HepG2 (cell line): ENCODE data around the gene NDUFB8. TPM values are rescaled to one million over a fixed set of nuclear protein-coding genes. Genes with fewer than 3 reads are reported as not detected.

ENCODE experiments used
- ATAC-seq: fragments of 200-7000 bp; cut with Tn5 transposase; 3 replicates; pipeline ENCODE4 v1.9.1; 2020; ENCODE audit warnings: mild to moderate bottlenecking, moderate library complexity
- BruUV-seq: library from RNA; stranded (reverse); fragments of 400-500 nt; replicated peaks from 2 replicates; lab custom pipeline; 2021; lab: Mats Ljungman, UMichigan
- CTCF ChIA-PET: fragments of 300-600 bp; formaldehyde crosslinking; extraction: SDS; loops from one replicate; lab custom pipeline; 2021; ENCODE audit warnings: low total read pairs, inconsistent platforms, low intra/inter-chr PET ratio; lab: Yijun Ruan, JAX
- POLR2A ChIA-PET: fragments of 350-600 bp; sonication (Branson Sonifier 250); formaldehyde crosslinking; loops from one replicate; lab custom pipeline; 2020; ENCODE audit warnings: antibody characterized with exemption, inconsistent platforms; lab: Yijun Ruan, JAX
- DNase-seq: peaks from one replicate; pipeline ENCODE4 v3.0.0-alpha.2; 2015; ENCODE audit warnings: low spot score
- FAIRE-seq: peaks from 3 replicates; lab custom pipeline; 2011; peaks lifted over from hg19 to GRCh38; lab: Jason Lieb, UNC
- H2AFZ ChIP-seq: one replicate; pipeline ENCODE4 v1.6.1; 2011; ENCODE audit warnings: low read length, inconsistent platforms
- H3K27ac ChIP-seq: fragments of 300-600 bp; 3 replicates; pipeline ENCODE4 v1.8.0; 2011; ENCODE audit warnings: mixed run types, mild to moderate bottlenecking, mixed read lengths, low read length, inconsistent platforms; ENCODE audit not compliant: insufficient read depth; ENCODE audit errors: extremely low read length
- H3K27me3 ChIP-seq, 2 experiments: fragments of 200-600 bp in 1 of 2; 2 replicates in 1 of 2; 3 replicates in 1 of 2; pipeline versions ENCODE4 v1.6.0 to v1.8.0; 2011; ENCODE audit warnings: low read length in 2 of 2, mild to moderate bottlenecking in 2 of 2, moderate library complexity in 2 of 2, inconsistent platforms in 1 of 2; ENCODE audit not compliant: insufficient read depth in 2 of 2, control insufficient read depth in 1 of 2
- H3K36me3 ChIP-seq, 2 experiments: fragments of 200-600 bp in 1 of 2; replicated peaks in 1 of 2; 2 replicates in 1 of 2; 3 replicates in 1 of 2; pipeline versions ENCODE4 v1.5.1 to v1.8.0; 2011; ENCODE audit warnings: low read length in 2 of 2, inconsistent platforms in 1 of 2; ENCODE audit not compliant: insufficient read depth in 2 of 2, control insufficient read depth in 1 of 2
- H3K4me1 ChIP-seq: 2 replicates; pipeline ENCODE4 v1.5.1; 2012; ENCODE audit warnings: low read length, inconsistent platforms; ENCODE audit not compliant: insufficient read depth
- H3K4me2 ChIP-seq: 2 replicates; pipeline ENCODE4 v1.6.0; 2011; ENCODE audit warnings: low read depth, low read length, inconsistent platforms
- H3K4me3 ChIP-seq, 3 experiments: fragments of 200-600 bp in 1 of 3; sonication (generic), shearing (Covaris generic) in 1 of 3; replicated peaks in 1 of 3; 2 replicates each; pipeline ENCODE4 v1.5.1; 2011 to 2016; ENCODE audit warnings: low read length in 3 of 3, inconsistent platforms in 2 of 3, low read depth in 2 of 3, mild to moderate bottlenecking in 2 of 3, control low read depth in 1 of 3, mixed read lengths in 1 of 3; ENCODE audit not compliant: insufficient read depth in 1 of 3
- H3K79me2 ChIP-seq: one replicate; pipeline ENCODE4 v1.6.1; 2011; ENCODE audit warnings: low read length, inconsistent platforms; ENCODE audit not compliant: insufficient read depth
- H3K9ac ChIP-seq: 2 replicates; pipeline ENCODE4 v1.6.0; 2011; ENCODE audit warnings: mild to moderate bottlenecking, low read depth, low read length, inconsistent platforms; ENCODE audit not compliant: insufficient read depth
- H3K9me3 ChIP-seq: 2 replicates; pipeline ENCODE4 v1.5.1; 2012; ENCODE audit warnings: mild to moderate bottlenecking, low read length
- H4K20me1 ChIP-seq: 2 replicates; pipeline ENCODE4 v1.6.0; 2011; ENCODE audit warnings: inconsistent platforms, mild to moderate bottlenecking, low read length, moderate library complexity; ENCODE audit not compliant: insufficient read depth
- HNF1B ChIP-seq: sonication (generic); formaldehyde crosslinking; IDR thresholded peaks from 2 replicates; pipeline ENCODE4 v1.5.1; 2020; ENCODE audit warnings: mild to moderate bottlenecking, moderate library complexity, missing genetic modification reagents
- ISX ChIP-seq: sonication (generic); formaldehyde crosslinking; conservative IDR thresholded peaks from 2 replicates; pipeline ENCODE4 v1.5.0; 2020; ENCODE audit warnings: missing genetic modification reagents
- MIER2 ChIP-seq: IDR thresholded peaks from 2 replicates; pipeline ENCODE4 v1.6.1; 2016; ENCODE audit warnings: missing biosample characterization, missing genetic modification reagents
- RFX5 ChIP-seq: IDR thresholded peaks from 2 replicates; pipeline ENCODE4 v1.6.1; 2011; ENCODE audit warnings: low read depth, low read length, improper control_type of control experiment
- ZBTB42 ChIP-seq: sonication (generic); formaldehyde crosslinking; IDR thresholded peaks from 2 replicates; pipeline ENCODE4 v1.5.0; 2020; ENCODE audit warnings: mild to moderate bottlenecking, missing genetic modification reagents
- ZNF772 ChIP-seq: sonication (generic); formaldehyde crosslinking; IDR thresholded peaks from 2 replicates; pipeline ENCODE4 v1.5.0; 2020; ENCODE audit warnings: mild to moderate bottlenecking, missing genetic modification reagents
- ZNF839 ChIP-seq: sonication (generic); formaldehyde crosslinking; IDR thresholded peaks from 2 replicates; pipeline ENCODE4 v1.4.0; 2020; ENCODE audit warnings: missing genetic modification reagents, mild to moderate bottlenecking, borderline replicate concordance
- WGBS: methylation state at CpG from one replicate; pipeline ENCODE4 v1.1.6; 2017; ENCODE audit warnings: low lambda C conversion rate; 5-methylcytosine and 5-hydroxymethylcytosine counted together
- in situ Hi-C: cut with HindIII; loops from 2 replicates; pipeline ENCODE4 v1.10.0; 2017; ENCODE audit warnings: low pct_unique_long_range_greater_than_20kb; ENCODE audit not compliant: extremely low pct_ligation_motif_present
- intact Hi-C: fragments of 100-400 bp; cut with micrococcal nuclease; formaldehyde crosslinking; loops from one replicate; pipeline ENCODE4 v1.10.0; 2022; ENCODE audit not compliant: unreplicated experiment
- polyA plus RNA-seq, 8 experiments: library from polyadenylated mRNA; depleted of rRNA in 3 of 8; stranded (reverse) in 7 of 8; unstranded in 1 of 8; fragments of >200 nt; fragmentation: Illumina TruSeq in 4 of 8; extraction: Trizol in 4 of 8; gene quantifications; 2 replicates each; pipeline versions ENCODE4 v1.2.1 to v1.2.3, GENCODE V29; 2011 to 2016; ENCODE audit warnings: low read depth in 4 of 8, missing spikeins in 1 of 8, mixed read lengths in 1 of 8; ENCODE audit not compliant: insufficient read depth in 1 of 8
- total RNA-seq, 5 experiments: library from RNA; depleted of rRNA; stranded (reverse); fragments of >200 nt; fragmentation: Illumina TruSeq; extraction: Trizol; gene quantifications; 2 replicates each; pipeline ENCODE4 v1.2.3, GENCODE V29; 2016; ENCODE audit warnings: low read depth in 1 of 5

The NDUFB8 gene
- total and polyA plus RNA-seq, 2 of the 13 experiments (the other 11 are each of a cell fraction or from before 2014, with no cell fraction given) = 210 to 216 TPM

DNA sequence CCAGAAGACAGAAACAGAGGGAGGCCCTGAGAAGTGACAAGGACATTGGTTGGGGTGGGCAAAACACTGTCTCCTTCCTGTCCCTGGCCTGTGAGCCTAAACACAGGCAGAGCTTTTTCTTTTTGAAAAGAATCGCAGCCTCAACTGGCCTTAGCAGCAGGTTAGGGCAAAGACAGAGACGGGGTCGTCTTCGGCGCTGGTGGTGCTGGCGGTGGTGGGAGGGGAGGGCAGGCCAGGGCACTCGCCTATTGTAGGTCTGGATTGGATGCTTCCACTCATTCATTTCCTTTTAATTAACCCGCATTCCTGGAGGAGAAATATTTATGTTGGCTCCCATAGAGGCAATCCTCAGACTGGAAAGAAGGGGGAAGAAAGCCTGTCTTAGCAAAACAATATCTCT, 44.3 kb downstream of the NDUFB8 start:
- TF ChIP-seq ZNF839 (CRISPR knock-in tag) (no peak), HNF1B (CRISPR knock-in tag) (no peak), ZNF772 (no peak), MIER2 (CRISPR knock-in tag) (no peak), ZBTB42 (CRISPR knock-in tag) (no peak), ISX (CRISPR knock-in tag) (no peak), RFX5 (no peak)
- 83% methylated on average over 8 of the region's 8 CpGs for WGBS
- FAIRE-seq (no peak), DNase-seq (no peak), ATAC-seq (no peak)
- no TSS peak for BruUV-seq
- Histone ChIP-seq H3K79me2 (no peaks in the 10 kb centered on the region), H3K4me3 (no peak overlapping the region), H3K9me3 (no peaks in the 10 kb centered on the region), H3K27me3 (peaks cover 0 to 2% of the 10 kb centered on the region in 2 experiments; a peak in 1 of 5 replicates), H3K27ac (no peak overlapping the region), H3K4me2 (no peak overlapping the region), H3K36me3 (peaks cover 0 to 3% of the 10 kb centered on the region in 2 experiments; a peak in 1 of 5 replicates), H4K20me1 (no peaks in the 10 kb centered on the region), H2AFZ (no peak overlapping the region), H3K4me1 (peaks cover 10% of the 10 kb centered on the region; the same call in 1 of the 2 replicates), H3K9ac (no peak overlapping the region)
- CTCF ChIA-PET = no interaction called here
- intact Hi-C loops = no loop called here
- in situ Hi-C loops = no loop called here
- POLR2A ChIA-PET = no interaction called here
